ENCODE data around the gene ROBO3. TPM values are rescaled to one million over a fixed set of nuclear protein-coding genes. Genes with fewer than 3 reads are reported as not detected.

ROBO3 gene
- total RNA-seq, 1 experiment from 2014 or later = 1.3 TPM

- POLR2A ChIA-PET (ENCODE audit: unreplicated experiment) = no interaction called here
- H3K27me3 ChIP-seq (ENCODE audit: insufficient read depth, low read depth) = peaks cover 96% of the 10 kb centered on the region
- H3K4me2 ChIP-seq = no peak overlapping the region
- CTCF ChIA-PET = no interaction called here
- H3K9me3 ChIP-seq (ENCODE audit: insufficient read depth, low read depth) = no peaks in the 10 kb centered on the region
- H3K27ac ChIP-seq = no peak overlapping the region
- DNase-seq = no peak
- no peaks in the 10 kb centered on the region for H4K20me1 ChIP-seq (ENCODE audit: insufficient read depth)
- TF ChIP-seq EZH2 (IDR thresholded peaks at IDR 0.05; ENCODE audit: low read depth) (no peak), CTCF (conservative IDR thresholded peaks at IDR 0.05) (no peak)
- H2AFZ ChIP-seq = no peak overlapping the region
- no peaks in the 10 kb centered on the region for H3F3A ChIP-seq (ENCODE audit: insufficient read depth, low read depth)
- H3K4me1 ChIP-seq (replicated peaks; ENCODE audit: insufficient read depth) = no peaks in the 10 kb centered on the region
- no TSS peak for BruUV-seq (replicated peaks)
- no peaks in the 10 kb centered on the region for H3K79me2 ChIP-seq (ENCODE audit: low read depth)
- intact Hi-C loops (cut with micrococcal nuclease; ENCODE audit: unreplicated experiment) = no loop called here
- no peaks in the 10 kb centered on the region for H3K36me3 ChIP-seq (ENCODE audit: low read depth)
- H3K4me3 ChIP-seq = no peak overlapping the region
- no peaks in the 10 kb centered on the region for H3K9me2 ChIP-seq (ENCODE audit: insufficient read depth)
Measured at GRCh38 chr11:124869856-124870387, 4.7 kb downstream of the ROBO3 start.

GRCh38 chr11:124870430-124870829, 5.2 kb downstream of the ROBO3 start:
- peaks cover 96% of the 10 kb centered on the region for H3K27me3 ChIP-seq (ENCODE audit: insufficient read depth, low read depth)
- no peak overlapping the region for H3K4me3 ChIP-seq
- intact Hi-C loops (cut with micrococcal nuclease; ENCODE audit: unreplicated experiment) = no loop called here
- TF ChIP-seq CTCF (conservative IDR thresholded peaks at IDR 0.05) (no peak), EZH2 (IDR thresholded peaks at IDR 0.05; ENCODE audit: low read depth) (no peak)
- H3K79me2 ChIP-seq (ENCODE audit: low read depth) = no peaks in the 10 kb centered on the region
- POLR2A ChIA-PET (ENCODE audit: unreplicated experiment) = no interaction called here
- no TSS peak for BruUV-seq (replicated peaks)
- CTCF ChIA-PET = interaction anchor here (0.5 kb wide), 1 partner anchor 1595 kb away, joined by 3 read pairs; no protein-coding TSS in a partner anchor
- H3K9me3 ChIP-seq (ENCODE audit: insufficient read depth, low read depth) = no peaks in the 10 kb centered on the region
- no peaks in the 10 kb centered on the region for H3K36me3 ChIP-seq (ENCODE audit: low read depth)
- no peak overlapping the region for H2AFZ ChIP-seq
- H4K20me1 ChIP-seq (ENCODE audit: insufficient read depth) = no peaks in the 10 kb centered on the region
- no peaks in the 10 kb centered on the region for H3K9me2 ChIP-seq (ENCODE audit: insufficient read depth)
- H3K4me1 ChIP-seq (replicated peaks; ENCODE audit: insufficient read depth) = no peaks in the 10 kb centered on the region
- H3K4me2 ChIP-seq = no peak overlapping the region
- no peaks in the 10 kb centered on the region for H3F3A ChIP-seq (ENCODE audit: insufficient read depth, low read depth)
- DNase-seq = no peak
- H3K27ac ChIP-seq = no peak overlapping the region

- ChIA-PET CTCF (no interaction called here), POLR2A (ENCODE audit: unreplicated experiment) (no interaction called here)
- H3K4me1 ChIP-seq (replicated peaks; ENCODE audit: insufficient read depth) = no peaks in the 10 kb centered on the region
- H3K4me2 ChIP-seq = no peak overlapping the region
- H3K79me2 ChIP-seq (ENCODE audit: low read depth) = no peaks in the 10 kb centered on the region
- no peak overlapping the region for H3K27ac ChIP-seq
- H3K9me3 ChIP-seq (ENCODE audit: insufficient read depth, low read depth) = no peaks in the 10 kb centered on the region
- no peaks in the 10 kb centered on the region for H3K9me2 ChIP-seq (ENCODE audit: insufficient read depth)
- peaks cover 88% of the 10 kb centered on the region for H3K27me3 ChIP-seq (ENCODE audit: insufficient read depth, low read depth)
- H3K4me3 ChIP-seq = no peak overlapping the region
- no peaks in the 10 kb centered on the region for H3F3A ChIP-seq (ENCODE audit: insufficient read depth, low read depth)
- intact Hi-C loops (cut with micrococcal nuclease; ENCODE audit: unreplicated experiment) = no loop called here
- TF ChIP-seq EZH2 (IDR thresholded peaks at IDR 0.05; ENCODE audit: low read depth) = no peak
- no peak for TF ChIP-seq CTCF (conservative IDR thresholded peaks at IDR 0.05)
- no peak for DNase-seq
- no TSS peak for BruUV-seq (replicated peaks)
- no peak overlapping the region for H2AFZ ChIP-seq
- H4K20me1 ChIP-seq (ENCODE audit: insufficient read depth) = no peaks in the 10 kb centered on the region
- no peaks in the 10 kb centered on the region for H3K36me3 ChIP-seq (ENCODE audit: low read depth)
Measured at GRCh38 chr11:124872280-124872679, 7.0 kb downstream of the ROBO3 start.

Measured in PC-9 (cell line).